Measurements from ENCODE around the gene CARD9.

DNA sequence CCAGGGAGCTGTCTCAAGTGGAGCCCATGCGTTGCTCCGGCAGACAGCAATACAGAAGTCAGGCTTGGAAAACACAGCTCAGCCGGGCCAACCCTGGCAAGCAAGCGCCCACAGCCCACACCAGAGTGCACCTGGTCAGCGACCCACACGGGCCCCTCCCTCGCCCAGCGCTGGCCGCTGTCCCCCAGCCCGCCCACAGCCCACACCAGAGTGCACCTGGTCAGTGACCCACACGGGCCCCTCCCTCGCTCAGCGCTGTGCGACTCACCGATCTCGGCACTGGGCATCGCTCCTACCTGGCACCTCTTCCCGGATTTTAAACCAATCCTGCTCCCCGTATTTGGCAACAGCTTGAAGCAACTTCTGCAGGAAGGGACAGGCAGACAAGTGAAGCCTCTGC lies 13.7 kb upstream of the CARD9 start:
- TF ChIP-seq, protein P1, sequence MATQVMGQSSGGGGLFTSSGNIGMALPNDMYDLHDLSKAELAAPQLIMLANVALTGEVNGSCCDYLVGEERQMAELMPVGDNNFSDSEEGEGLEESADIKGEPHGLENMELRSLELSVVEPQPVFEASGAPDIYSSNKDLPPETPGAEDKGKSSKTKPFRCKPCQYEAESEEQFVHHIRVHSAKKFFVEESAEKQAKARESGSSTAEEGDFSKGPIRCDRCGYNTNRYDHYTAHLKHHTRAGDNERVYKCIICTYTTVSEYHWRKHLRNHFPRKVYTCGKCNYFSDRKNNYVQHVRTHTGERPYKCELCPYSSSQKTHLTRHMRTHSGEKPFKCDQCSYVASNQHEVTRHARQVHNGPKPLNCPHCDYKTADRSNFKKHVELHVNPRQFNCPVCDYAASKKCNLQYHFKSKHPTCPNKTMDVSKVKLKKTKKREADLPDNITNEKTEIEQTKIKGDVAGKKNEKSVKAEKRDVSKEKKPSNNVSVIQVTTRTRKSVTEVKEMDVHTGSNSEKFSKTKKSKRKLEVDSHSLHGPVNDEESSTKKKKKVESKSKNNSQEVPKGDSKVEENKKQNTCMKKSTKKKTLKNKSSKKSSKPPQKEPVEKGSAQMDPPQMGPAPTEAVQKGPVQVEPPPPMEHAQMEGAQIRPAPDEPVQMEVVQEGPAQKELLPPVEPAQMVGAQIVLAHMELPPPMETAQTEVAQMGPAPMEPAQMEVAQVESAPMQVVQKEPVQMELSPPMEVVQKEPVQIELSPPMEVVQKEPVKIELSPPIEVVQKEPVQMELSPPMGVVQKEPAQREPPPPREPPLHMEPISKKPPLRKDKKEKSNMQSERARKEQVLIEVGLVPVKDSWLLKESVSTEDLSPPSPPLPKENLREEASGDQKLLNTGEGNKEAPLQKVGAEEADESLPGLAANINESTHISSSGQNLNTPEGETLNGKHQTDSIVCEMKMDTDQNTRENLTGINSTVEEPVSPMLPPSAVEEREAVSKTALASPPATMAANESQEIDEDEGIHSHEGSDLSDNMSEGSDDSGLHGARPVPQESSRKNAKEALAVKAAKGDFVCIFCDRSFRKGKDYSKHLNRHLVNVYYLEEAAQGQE (IDR thresholded peaks at IDR 0.05; ENCODE audit: low read depth, low read length) = no peak
- TF ChIP-seq, protein P2, sequence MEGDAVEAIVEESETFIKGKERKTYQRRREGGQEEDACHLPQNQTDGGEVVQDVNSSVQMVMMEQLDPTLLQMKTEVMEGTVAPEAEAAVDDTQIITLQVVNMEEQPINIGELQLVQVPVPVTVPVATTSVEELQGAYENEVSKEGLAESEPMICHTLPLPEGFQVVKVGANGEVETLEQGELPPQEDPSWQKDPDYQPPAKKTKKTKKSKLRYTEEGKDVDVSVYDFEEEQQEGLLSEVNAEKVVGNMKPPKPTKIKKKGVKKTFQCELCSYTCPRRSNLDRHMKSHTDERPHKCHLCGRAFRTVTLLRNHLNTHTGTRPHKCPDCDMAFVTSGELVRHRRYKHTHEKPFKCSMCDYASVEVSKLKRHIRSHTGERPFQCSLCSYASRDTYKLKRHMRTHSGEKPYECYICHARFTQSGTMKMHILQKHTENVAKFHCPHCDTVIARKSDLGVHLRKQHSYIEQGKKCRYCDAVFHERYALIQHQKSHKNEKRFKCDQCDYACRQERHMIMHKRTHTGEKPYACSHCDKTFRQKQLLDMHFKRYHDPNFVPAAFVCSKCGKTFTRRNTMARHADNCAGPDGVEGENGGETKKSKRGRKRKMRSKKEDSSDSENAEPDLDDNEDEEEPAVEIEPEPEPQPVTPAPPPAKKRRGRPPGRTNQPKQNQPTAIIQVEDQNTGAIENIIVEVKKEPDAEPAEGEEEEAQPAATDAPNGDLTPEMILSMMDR (IDR thresholded peaks at IDR 0.05) = no peak
- TF ChIP-seq MXI1 (IDR thresholded peaks at IDR 0.05; ENCODE audit: low read depth, low read length) (no peak), SMC3 (IDR thresholded peaks at IDR 0.05; ENCODE audit: low read depth, low read length) (no peak), NFIC (IDR thresholded peaks at IDR 0.05; ENCODE audit: borderline replicate concordance) (no peak), EP300 (IDR thresholded peaks at IDR 0.05; ENCODE audit: borderline replicate concordance in 1 of 2, low read depth in 1 of 2, low read length in 1 of 2) (no peak), POLR2AphosphoS5 (IDR thresholded peaks at IDR 0.05; ENCODE audit: low read depth, low read length) (no peak), RAD21 (IDR thresholded peaks at IDR 0.05; ENCODE audit: low read length) (no peak), YY1 (IDR thresholded peaks at IDR 0.05; ENCODE audit: low read depth) (no peak), ELF1 (IDR thresholded peaks at IDR 0.05) (no peak), RCOR1 (IDR thresholded peaks at IDR 0.05; ENCODE audit: low read length) (no peak)

Measured in SK-N-SH (cell line).